ENCODE data around the gene TMEM42. TPM values are rescaled to one million over a fixed set of nuclear protein-coding genes. Genes with fewer than 3 reads are reported as not detected.

Gene TMEM42
- total and polyA plus RNA-seq, 2 of the 13 experiments (the other 11 are each of a cell fraction or from before 2014, with no cell fraction given) = 5.5 to 24.5 TPM

DNA sequence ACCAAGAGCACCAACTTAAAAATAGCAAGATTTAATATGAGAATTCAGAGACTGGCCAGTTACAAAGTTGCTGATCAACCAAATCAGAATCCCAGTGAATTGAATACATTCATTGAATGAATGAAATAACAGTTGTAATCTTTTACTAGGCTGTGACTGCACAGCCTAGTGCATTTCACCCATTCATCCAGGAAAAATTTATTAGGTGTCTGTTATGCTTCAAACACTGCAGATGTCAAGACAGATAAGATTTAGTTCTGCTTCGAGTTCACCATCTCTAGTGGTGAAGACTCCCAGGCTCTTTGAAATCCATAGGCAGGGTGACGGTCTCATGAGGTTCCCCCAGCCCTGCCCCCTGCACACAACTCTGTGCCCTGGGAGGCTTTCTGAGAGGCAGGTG is 41.6 kb downstream of the TMEM42 start (continued):
- TF ChIP-seq, protein P1, sequence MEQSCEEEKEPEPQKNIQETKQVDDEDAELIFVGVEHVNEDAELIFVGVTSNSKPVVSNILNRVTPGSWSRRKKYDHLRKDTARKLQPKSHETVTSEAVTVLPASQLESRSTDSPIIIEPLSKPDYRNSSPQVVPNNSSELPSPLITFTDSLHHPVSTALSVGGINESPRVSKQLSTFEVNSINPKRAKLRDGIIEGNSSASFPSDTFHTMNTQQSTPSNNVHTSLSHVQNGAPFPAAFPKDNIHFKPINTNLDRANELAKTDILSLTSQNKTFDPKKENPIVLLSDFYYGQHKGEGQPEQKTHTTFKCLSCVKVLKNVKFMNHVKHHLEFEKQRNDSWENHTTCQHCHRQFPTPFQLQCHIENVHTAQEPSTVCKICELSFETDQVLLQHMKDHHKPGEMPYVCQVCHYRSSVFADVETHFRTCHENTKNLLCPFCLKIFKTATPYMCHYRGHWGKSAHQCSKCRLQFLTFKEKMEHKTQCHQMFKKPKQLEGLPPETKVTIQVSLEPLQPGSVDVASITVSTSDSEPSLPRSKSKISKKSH (CRISPR knock-in tag; IDR thresholded peaks at IDR 0.05; ENCODE audit: borderline replicate concordance) = no peak

DNA sequence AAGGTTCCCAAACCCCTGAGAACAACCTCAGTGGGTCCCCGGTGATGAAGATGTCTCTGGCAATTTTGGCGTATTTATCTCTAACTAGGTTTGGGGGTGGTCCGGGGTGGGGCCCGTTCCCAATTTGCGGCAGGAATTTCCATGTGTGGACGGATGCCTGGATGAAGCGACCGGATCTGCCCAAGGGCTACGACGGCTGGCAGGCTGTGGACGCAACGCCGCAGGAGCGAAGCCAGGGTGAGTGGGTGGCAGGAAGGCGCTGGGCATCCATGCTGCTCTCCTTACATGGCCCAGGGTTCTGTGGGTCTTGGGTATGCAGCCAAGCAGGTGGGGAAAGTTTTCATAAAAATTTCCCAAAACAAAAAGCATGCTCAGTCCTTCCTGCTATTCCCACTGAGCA is 42.0 kb downstream of the TMEM42 start:
- FAIRE-seq (no peak), DNase-seq (ENCODE audit: low spot score) (no peak), ATAC-seq (no peak)
- Histone ChIP-seq H3K27ac (ENCODE audit: extremely low read length, insufficient read depth, low read length) (no peak overlapping the region), H3K79me2 (ENCODE audit: insufficient read depth, low read length) (no peaks in the 10 kb centered on the region), H3K9me3 (ENCODE audit: low read length) (no peaks in the 10 kb centered on the region), H3K4me2 (ENCODE audit: low read depth, low read length) (no peak overlapping the region), H3K4me1 (ENCODE audit: insufficient read depth, low read length) (peaks cover 51% of the 10 kb centered on the region), H2AFZ (ENCODE audit: low read length) (no peak overlapping the region), H3K36me3 (replicated peaks in 1 of 2; ENCODE audit: control insufficient read depth in 1 of 2, insufficient read depth in 2 of 2, low read length in 2 of 2) (no peaks in the 10 kb centered on the region), H3K9ac (ENCODE audit: insufficient read depth, low read depth, low read length) (no peak overlapping the region), H4K20me1 (ENCODE audit: insufficient read depth, low read length) (no peaks in the 10 kb centered on the region), H3K4me3 (replicated peaks in 1 of 3; ENCODE audit: insufficient read depth in 1 of 3, low read depth in 2 of 3, low read length in 3 of 3) (no peak overlapping the region), H3K27me3 (ENCODE audit: control insufficient read depth in 1 of 2, insufficient read depth in 2 of 2, low read length in 2 of 2) (peaks cover 0 to 3% of the 10 kb centered on the region in 2 experiments; a peak in 1 of 5 replicates)
- BruUV-seq (replicated peaks) = no TSS peak
- CTCF ChIA-PET (ENCODE audit: low intra/inter-chr PET ratio, low total read pairs) = no interaction called here
- WGBS (ENCODE audit: low lambda C conversion rate) = 89% methylated on average over 14 of the region's 15 CpGs
- intact Hi-C loops (cut with micrococcal nuclease; ENCODE audit: unreplicated experiment) = no loop called here
- POLR2A ChIA-PET = no interaction called here
- in situ Hi-C loops (cut with HindIII; ENCODE audit: extremely low pct_ligation_motif_present, low pct_unique_long_range_greater_than_20kb) = no loop called here
- TF ChIP-seq MTA3 (CRISPR knock-in tag; IDR thresholded peaks at IDR 0.05) = no peak
- TF ChIP-seq, protein P2, sequence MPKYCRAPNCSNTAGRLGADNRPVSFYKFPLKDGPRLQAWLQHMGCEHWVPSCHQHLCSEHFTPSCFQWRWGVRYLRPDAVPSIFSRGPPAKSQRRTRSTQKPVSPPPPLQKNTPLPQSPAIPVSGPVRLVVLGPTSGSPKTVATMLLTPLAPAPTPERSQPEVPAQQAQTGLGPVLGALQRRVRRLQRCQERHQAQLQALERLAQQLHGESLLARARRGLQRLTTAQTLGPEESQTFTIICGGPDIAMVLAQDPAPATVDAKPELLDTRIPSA (CRISPR knock-in tag; IDR thresholded peaks at IDR 0.05; ENCODE audit: borderline replicate concordance) = no peak
- TF ChIP-seq RFX5 (IDR thresholded peaks at IDR 0.05; ENCODE audit: low read depth, low read length) = no peak
- TF ChIP-seq, protein P3, sequence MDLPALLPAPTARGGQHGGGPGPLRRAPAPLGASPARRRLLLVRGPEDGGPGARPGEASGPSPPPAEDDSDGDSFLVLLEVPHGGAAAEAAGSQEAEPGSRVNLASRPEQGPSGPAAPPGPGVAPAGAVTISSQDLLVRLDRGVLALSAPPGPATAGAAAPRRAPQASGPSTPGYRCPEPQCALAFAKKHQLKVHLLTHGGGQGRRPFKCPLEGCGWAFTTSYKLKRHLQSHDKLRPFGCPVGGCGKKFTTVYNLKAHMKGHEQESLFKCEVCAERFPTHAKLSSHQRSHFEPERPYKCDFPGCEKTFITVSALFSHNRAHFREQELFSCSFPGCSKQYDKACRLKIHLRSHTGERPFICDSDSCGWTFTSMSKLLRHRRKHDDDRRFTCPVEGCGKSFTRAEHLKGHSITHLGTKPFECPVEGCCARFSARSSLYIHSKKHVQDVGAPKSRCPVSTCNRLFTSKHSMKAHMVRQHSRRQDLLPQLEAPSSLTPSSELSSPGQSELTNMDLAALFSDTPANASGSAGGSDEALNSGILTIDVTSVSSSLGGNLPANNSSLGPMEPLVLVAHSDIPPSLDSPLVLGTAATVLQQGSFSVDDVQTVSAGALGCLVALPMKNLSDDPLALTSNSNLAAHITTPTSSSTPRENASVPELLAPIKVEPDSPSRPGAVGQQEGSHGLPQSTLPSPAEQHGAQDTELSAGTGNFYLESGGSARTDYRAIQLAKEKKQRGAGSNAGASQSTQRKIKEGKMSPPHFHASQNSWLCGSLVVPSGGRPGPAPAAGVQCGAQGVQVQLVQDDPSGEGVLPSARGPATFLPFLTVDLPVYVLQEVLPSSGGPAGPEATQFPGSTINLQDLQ (CRISPR knock-in tag; IDR thresholded peaks at IDR 0.05) = no peak
- no peak for TF ChIP-seq ETV5 (CRISPR knock-in tag; IDR thresholded peaks at IDR 0.05; ENCODE audit: borderline replicate concordance)
- no peak for TF ChIP-seq SP140L (CRISPR knock-in tag; IDR thresholded peaks at IDR 0.05; ENCODE audit: borderline replicate concordance)
- no peak for TF ChIP-seq POGZ (CRISPR knock-in tag; IDR thresholded peaks at IDR 0.05)
- TF ChIP-seq KLF6 (CRISPR knock-in tag; IDR thresholded peaks at IDR 0.05) = no peak
- TF ChIP-seq ZNF816 (CRISPR knock-in tag; IDR thresholded peaks at IDR 0.05; ENCODE audit: borderline replicate concordance) = no peak
- TF ChIP-seq ZNF496 (CRISPR knock-in tag; IDR thresholded peaks at IDR 0.05; ENCODE audit: insufficient replicate concordance) = no peak
- no peak for TF ChIP-seq NR2F6 (IDR thresholded peaks at IDR 0.05)
- TF ChIP-seq NR2F6 (CRISPR knock-in tag; IDR thresholded peaks at IDR 0.05) = no peak
- no peak for TF ChIP-seq ZNF460 (CRISPR knock-in tag; IDR thresholded peaks at IDR 0.05; ENCODE audit: borderline replicate concordance)
- no peak for TF ChIP-seq REXO4 (CRISPR knock-in tag; IDR thresholded peaks at IDR 0.05; ENCODE audit: borderline replicate concordance)
- TF ChIP-seq NCOA1 (CRISPR knock-in tag; IDR thresholded peaks at IDR 0.05) = no peak
- TF ChIP-seq JUND (CRISPR knock-in tag; IDR thresholded peaks at IDR 0.05) = no peak
- no peak for TF ChIP-seq ZMAT3 (CRISPR knock-in tag; conservative IDR thresholded peaks at IDR 0.05)
- no peak for TF ChIP-seq ZSCAN29 (CRISPR knock-in tag; conservative IDR thresholded peaks at IDR 0.05)
